ENCODE results near the gene RALGPS1.

GRCh38 chr9:127245637-127246164 is 331.1 kb downstream of the RALGPS1 start:
- TF ChIP-seq CTCF (IDR thresholded peaks at IDR 0.05 in 4 of 5, conservative IDR thresholded peaks at IDR 0.05 in 1 of 5) (no peak), POLR2A (IDR thresholded peaks at IDR 0.05) (no peak)

Measured in gastrocnemius medialis (tissue), 4 donors.